ENCODE data around the gene OCA2.

GRCh38 chr15:27813139-27813538, 286.0 kb downstream of the OCA2 start:
- TF ChIP-seq, protein P1, sequence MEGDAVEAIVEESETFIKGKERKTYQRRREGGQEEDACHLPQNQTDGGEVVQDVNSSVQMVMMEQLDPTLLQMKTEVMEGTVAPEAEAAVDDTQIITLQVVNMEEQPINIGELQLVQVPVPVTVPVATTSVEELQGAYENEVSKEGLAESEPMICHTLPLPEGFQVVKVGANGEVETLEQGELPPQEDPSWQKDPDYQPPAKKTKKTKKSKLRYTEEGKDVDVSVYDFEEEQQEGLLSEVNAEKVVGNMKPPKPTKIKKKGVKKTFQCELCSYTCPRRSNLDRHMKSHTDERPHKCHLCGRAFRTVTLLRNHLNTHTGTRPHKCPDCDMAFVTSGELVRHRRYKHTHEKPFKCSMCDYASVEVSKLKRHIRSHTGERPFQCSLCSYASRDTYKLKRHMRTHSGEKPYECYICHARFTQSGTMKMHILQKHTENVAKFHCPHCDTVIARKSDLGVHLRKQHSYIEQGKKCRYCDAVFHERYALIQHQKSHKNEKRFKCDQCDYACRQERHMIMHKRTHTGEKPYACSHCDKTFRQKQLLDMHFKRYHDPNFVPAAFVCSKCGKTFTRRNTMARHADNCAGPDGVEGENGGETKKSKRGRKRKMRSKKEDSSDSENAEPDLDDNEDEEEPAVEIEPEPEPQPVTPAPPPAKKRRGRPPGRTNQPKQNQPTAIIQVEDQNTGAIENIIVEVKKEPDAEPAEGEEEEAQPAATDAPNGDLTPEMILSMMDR (optimal IDR thresholded peaks at IDR 0.05 in 1 of 3, IDR thresholded peaks at IDR 0.05 in 1 of 3, conservative IDR thresholded peaks at IDR 0.05 in 1 of 3; ENCODE audit: extremely low read depth in 1 of 3, insufficient read depth in 2 of 3, low read length in 3 of 3): no peak
- no peak for TF ChIP-seq EZH2 (IDR thresholded peaks at IDR 0.05; ENCODE audit: low read length)
